Hematopoietic multipotent progenitor cell treated with erythropoietin and hydrocortisone succinate and interleukin-3 and kit ligand, for 8 days (in vitro differentiated cells): ENCODE results near the gene ASCL5.

Experiments
- DNase-seq: peaks from one replicate; pipeline ENCODE4 v3.0.0-alpha.2; 2015

Gene ASCL5

DNA sequence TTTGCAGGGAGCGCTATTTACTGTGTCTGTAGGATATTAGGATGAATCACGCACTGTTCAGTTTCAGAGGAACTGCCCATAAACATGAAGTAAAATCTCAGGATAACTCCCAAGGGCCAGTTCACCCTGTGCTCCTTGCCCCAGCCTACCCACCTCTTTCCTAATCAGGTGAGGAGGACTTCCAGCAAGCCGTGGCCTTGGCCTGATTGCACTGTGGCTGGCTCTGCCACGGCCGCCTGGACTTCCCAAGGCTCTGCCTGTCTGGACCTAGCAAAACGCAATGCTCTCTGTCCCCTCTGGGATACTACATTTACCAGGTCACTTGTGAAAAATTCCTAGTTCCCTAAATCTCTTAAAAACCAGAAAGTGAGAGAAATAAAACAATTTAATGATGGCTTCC is 7.4 kb upstream of the ASCL5 start:
- no peak for DNase-seq

DNA sequence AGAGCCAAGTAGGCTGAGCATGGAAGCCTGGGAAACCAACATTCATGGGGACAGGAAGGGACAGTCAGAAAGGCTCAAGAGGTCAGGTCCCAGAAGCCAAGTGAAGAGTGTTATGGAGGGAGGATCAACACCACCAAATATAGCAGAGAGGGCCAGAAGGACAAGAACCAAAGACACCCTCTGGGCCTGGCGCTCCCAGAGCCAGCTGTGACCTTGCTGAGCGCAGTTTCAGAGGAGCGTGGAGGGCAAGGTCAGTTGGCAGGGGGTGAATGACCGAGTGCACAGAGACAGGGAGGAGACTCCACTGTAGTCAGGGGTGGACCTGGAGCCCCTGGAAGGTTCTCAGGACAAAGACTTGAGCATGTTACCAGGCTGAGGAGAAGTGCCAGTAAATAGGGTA is 4.4 kb upstream of the ASCL5 start:
- no peak for DNase-seq

- no peak for DNase-seq
Observed at GRCh38 chr1:201128962-201129361, 2.0 kb upstream of the ASCL5 start.

DNA sequence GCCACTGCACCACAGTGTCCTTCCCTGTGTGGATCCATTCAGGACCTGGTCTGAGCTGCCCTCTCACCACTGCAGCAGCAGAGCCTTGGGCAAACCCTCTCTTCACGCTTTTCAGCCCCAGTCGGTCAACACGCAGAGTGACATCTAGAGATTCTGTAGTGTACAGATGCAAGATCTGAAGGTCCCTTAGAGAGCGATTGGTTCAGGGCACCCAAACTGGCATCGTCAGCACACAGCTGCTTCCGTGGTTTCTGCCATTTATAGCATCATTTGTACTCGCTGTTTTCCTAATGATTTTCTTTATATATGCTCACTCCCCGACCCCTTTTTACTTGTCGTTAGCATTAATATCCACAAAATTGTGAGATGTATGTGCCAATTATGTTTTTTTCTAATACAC is 1.5 kb upstream of the ASCL5 start:
- DNase-seq: no peak

- DNase-seq: no peak
Observed at GRCh38 chr1:201127755-201128455, 921 bp upstream of the ASCL5 start.

- no peak for DNase-seq
Observed at GRCh38 chr1:201126463-201126831, 537 bp downstream of the ASCL5 start.

DNA sequence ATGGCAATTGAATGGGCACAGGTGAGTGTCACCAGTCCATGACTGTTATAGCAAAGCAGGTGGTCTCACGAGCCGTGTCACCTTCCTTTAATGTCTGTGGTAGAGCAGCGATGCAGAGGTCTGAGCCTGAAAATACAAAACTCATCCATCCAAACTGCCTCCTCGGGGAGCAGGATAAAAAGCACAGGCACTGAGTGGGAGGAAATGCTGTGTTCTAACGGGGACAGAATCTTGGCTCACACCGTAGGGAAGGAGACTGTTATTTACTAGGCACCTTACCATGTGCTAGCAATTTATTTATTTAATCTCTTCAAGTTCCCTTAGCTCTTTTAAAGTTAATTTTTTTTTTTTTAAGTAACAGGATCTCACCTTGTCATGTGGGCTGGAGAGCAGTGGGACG is 1.2 kb downstream of the ASCL5 start:
- DNase-seq: no peak

DNA sequence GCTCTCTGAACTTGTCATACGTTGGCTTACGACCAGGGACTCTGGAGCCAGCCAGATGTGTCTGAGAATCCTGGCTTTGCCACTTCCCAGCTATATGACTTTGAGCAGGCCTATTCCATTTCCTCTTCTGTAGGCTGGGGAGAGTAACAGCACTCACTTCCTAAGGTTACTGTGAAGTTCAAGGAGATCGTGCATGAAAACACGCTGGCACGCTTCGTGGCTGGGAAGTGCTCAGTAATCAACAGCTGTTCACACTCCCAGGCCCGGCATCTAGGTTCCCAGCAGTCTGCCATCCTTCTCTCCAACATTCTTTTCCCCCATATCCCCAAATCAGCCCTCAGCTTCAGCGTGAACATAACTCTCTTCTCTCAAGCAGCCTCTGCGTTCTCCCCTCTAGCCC is 2.0 kb downstream of the ASCL5 start:
- DNase-seq: no peak

DNA sequence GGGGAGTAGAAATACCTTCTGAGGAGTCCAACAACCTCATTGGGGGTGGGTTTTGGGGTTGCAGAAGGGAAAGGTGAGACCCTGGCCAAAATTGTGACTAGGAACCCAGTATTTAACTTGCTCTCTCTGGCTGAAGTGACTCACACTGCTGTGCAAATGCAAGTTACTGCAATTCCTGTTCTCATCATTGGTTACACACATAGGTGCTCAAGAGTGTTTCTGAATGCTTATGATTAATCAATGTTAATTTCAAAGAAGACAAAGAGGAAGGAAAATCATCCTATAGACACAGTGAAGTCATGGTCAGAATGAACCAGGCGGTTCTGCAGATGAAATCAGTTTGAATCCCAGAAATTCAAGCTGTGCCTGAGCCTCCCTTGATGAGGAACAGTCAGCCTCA is 3.1 kb downstream of the ASCL5 start:
- no peak for DNase-seq

DNA sequence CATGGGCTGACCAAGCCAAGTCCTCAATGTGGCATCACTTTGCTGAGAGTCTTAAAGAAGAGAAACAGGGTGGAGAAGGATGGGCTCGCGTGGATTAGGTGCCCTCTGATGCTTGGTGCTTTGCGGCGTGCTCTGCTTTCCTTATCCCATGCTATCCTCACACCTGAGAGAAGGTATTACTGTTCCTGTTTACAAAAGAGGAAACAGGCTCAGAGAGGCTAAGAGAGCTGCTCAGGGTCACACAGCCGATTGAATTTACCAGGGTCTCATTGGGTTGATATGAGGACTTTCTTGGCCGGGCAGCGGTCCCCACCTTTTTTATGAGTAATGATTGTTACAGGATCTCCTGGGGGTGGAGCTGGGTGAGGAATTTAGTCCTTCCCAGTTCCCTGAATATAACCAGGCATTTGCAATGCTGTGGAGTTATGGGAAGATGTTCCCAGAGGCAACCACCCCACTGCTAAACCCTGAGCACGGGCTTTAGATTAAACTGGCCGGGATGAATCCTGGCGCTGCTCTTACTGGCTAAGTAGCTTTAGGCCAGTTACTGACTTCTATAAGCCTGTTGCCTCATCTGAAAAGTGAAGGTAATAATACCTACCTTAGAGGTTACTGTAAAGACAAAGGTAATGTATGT is 4.5 kb downstream of the ASCL5 start:
- no peak for DNase-seq

GRCh38 chr1:201119206-201120197 is 7.5 kb downstream of the ASCL5 start:
- peak; percentile 52 for DNase-seq

DNA sequence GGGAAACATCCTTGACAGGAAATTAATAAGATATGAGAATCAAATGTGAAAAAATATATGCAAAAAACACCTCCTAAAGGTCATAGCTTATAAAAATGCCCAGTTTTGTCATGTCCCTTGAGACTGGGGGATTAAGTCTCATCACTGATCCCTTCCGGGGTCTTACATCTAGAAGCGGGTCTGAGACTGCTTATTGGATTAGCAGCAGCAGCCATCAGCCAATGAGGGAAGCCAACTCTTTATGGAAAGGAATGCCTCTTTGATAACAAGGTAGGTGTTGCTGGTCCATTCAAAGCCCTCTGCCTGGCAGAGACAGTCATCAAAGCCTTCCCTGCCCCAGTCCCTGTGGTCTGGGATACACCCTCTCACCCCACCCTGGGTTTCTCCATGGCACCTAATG is 10.9 kb downstream of the ASCL5 start:
- no peak for DNase-seq

DNA sequence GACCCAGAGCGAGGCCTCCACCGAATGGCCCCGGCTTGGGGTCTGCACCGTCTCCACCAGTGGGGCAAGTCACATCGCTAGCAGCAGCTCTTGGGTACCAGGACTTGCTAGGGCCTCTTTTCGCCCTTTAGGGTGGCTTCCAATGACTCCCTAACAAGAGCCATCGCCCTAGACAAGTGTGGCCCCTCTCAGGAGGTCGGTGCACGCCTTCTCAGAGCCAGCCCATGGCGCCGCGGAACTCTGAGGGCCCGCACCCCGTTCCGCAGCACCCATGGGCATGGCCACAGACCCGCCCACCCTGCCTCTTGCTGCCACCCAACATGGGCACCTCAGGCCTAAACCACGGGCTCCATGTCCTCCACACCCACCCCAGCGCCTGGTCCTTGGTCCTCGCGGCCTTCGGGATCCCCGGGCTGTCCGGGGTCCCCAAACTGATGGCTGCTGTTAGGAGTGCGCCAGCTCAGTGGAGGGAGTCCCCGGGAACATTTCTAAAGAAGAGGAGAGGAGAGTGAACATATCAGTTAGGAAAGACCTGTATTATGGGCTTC is 11.5 kb downstream of the ASCL5 start:
- no peak for DNase-seq

DNA sequence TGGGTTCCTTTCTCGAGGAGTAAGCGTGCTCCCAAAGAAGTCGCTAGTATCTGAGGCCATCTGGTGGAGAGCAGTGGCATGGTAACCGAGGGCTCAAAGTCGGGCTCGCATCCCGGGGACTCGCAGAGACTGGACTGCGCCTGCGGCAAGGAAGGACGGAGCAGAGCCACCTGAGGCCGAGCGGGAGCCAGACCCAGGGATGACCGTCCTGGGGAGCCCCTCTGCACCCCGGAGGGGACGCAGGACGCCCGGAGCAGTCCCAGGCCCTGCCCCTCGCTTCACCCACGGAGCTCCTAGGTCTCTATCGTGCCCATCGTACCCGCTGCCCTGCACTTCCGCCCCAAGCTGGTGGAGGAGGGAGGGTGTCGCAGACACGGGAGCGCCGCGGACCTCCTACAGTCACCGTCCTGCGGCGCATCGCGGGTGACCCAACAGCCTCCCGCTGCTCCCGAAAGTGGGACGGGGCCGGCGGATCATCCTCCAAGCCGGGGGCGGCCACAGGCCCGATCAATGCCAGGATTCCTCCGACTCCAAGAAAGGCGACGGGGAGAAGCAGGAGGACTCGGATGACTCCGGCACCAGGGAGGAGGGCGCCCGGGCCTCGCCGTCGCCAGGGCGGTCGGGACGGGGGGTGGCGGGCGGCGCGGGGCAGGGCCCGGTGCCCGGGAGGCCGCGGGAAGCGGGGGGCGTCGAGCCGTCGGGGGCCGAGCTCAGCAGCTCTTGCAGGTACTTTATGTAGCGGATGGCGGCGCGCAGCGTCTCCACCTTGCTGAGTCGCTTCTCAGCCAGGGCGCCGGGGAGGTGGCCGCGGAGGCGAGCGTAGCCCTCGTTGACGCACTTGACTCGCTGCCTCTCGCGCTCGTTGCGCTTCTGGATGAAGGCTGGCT is 12.5 kb downstream of the ASCL5 start:
- DNase-seq: peak; percentile 77

GRCh38 chr1:201113451-201114244 is 13.3 kb downstream of the ASCL5 start:
- DNase-seq: no peak

GRCh38 chr1:201112926-201113325 is 14.1 kb downstream of the ASCL5 start:
- DNase-seq: no peak

GRCh38 chr1:201112173-201112731 is 14.7 kb downstream of the ASCL5 start, which contains the start of gene CACNA1S:
Gene CACNA1S, minus strand, starts transcription at chr1:201112426. Its CDS starts 87 bp downstream, at chr1:201112339.
- no peak for DNase-seq

GRCh38 chr1:201111672-201112071 is 15.3 kb downstream of the ASCL5 start:
- no peak for DNase-seq

GRCh38 chr1:201111156-201111555 is 15.8 kb downstream of the ASCL5 start:
- no peak for DNase-seq

DNA sequence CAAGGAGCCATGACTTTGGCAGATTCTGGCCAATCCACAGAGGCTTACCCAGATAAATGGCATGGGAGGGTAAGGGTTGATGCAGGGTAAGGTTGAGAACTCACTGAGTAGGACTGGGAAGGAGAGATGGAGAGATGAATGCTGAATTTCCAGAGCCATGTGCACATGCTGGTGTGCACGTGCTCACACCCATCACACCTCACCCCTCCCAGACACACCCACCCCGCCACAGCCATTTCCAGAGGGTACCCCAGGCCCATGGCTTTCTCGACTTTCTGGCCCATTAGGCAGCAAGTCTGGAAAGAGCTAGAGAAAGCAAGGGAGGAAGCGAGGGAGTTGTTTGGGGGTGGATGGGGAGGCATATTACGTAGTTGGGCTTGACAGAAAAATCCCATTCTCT is 16.4 kb downstream of the ASCL5 start:
- no peak for DNase-seq

DNA sequence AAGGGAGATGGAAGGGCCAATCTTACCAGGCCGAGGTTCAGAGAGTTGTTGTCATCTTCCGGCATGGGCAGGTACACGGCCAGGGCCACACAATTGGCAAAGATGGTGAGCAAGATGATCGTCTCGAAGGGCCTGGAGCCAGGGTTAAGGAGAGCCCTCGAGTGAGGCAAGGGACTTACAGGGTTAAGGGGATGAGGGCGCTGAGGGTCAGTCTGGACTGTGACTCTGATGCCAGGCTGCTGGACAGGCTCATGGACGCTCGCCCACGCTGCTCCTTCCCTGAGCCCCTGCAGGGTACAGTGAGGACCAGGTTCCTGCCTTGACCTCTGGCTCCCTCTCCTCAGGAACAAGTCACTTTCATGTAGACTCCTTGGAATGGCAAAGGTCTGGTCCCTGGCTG is 16.8 kb downstream of the ASCL5 start:
- no peak for DNase-seq
